Measurements from ENCODE around the gene SYF2. TPM values are rescaled to one million over a fixed set of nuclear protein-coding genes. Genes with fewer than 3 reads are reported as not detected.
"Not testable (repeated sequence)": the region's sequence is repeated elsewhere in the genome, so short reads cannot be mapped to it uniquely, and the experiment has no call there.

Gene SYF2
- total RNA-seq, 1 donor from 2014 or later, result 26.5 TPM

DNA sequence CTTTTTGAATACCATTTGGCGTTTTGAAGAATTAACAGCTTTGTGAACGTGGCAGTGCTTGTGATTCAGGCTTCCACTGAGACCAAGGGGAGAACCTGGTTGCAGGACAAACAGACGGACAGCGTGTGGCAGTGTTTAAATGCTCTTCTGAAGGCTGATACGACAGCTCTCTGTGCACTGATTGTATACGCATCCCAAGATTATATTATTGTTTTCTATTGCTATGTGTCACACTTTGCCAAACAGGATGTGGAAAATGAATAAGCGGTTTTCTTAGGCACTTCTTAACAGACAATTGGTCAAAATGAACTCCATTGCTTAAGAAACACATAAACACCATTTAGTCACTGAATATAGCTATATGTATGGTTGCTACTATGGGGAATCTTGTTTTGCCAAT is 27.5 kb upstream of the SYF2 start:
- not testable (repeated sequence) for H3K4me1 Mint-ChIP-seq; H3K9me3 Mint-ChIP-seq; H3K27ac Mint-ChIP-seq (ENCODE audit: unreplicated experiment); DNase-seq (ENCODE audit: low read depth, low spot score); H3K36me3 Mint-ChIP-seq (ENCODE audit: low read depth); H3K27me3 Mint-ChIP-seq (ENCODE audit: low read depth); H3K4me3 Mint-ChIP-seq

DNA sequence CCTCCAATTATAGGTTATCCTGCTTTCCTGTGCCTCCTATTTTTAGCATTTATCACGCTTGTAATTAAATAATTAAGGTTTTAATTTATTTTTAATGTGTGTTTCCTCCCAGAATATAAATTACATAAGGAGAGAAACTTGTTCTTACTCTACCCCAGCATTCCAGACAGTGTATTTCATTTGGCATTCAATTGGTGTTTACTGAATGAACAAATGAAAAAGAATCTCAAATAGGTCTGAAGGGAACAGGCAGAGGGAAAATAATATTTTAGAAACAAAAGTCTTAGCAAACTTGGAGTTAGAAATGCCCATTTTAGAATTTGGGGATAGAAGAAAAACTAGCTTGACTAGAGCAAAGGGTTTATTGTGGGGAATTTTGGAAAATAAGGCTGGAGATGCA is 24.9 kb upstream of the SYF2 start:
- no peak overlapping the region for H3K4me3 Mint-ChIP-seq
- no peak for DNase-seq (ENCODE audit: low read depth, low spot score)
- no peaks in the 10 kb centered on the region for H3K9me3 Mint-ChIP-seq
- H3K27ac Mint-ChIP-seq (ENCODE audit: unreplicated experiment), result no peak overlapping the region
- no peaks in the 10 kb centered on the region for H3K36me3 Mint-ChIP-seq (ENCODE audit: low read depth)
- no peaks in the 10 kb centered on the region for H3K27me3 Mint-ChIP-seq (ENCODE audit: low read depth)
- no peaks in the 10 kb centered on the region for H3K4me1 Mint-ChIP-seq
- TF ChIP-seq, protein P1, sequence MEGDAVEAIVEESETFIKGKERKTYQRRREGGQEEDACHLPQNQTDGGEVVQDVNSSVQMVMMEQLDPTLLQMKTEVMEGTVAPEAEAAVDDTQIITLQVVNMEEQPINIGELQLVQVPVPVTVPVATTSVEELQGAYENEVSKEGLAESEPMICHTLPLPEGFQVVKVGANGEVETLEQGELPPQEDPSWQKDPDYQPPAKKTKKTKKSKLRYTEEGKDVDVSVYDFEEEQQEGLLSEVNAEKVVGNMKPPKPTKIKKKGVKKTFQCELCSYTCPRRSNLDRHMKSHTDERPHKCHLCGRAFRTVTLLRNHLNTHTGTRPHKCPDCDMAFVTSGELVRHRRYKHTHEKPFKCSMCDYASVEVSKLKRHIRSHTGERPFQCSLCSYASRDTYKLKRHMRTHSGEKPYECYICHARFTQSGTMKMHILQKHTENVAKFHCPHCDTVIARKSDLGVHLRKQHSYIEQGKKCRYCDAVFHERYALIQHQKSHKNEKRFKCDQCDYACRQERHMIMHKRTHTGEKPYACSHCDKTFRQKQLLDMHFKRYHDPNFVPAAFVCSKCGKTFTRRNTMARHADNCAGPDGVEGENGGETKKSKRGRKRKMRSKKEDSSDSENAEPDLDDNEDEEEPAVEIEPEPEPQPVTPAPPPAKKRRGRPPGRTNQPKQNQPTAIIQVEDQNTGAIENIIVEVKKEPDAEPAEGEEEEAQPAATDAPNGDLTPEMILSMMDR (conservative IDR thresholded peaks at IDR 0.05), result no peak

DNA sequence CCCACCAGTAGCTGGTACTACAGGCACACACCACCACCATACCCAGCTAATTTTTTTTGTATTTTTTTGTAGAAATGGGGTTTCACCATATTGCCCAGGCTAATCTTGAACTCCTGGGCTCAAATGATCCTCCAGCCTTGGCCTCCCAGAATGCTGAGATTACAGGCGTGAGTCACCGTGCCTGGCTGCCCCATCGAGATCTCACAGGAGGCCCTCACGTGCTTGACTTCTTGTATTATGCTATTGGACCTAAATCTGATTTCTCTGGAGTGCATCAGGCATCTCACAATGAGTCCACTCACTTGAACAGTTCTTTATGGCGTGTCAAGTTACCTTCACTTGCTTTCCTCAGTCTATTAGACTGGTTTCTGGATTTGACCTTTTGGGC is 24.3 kb upstream of the SYF2 start:
- H3K27ac Mint-ChIP-seq (ENCODE audit: unreplicated experiment), result no peak overlapping the region
- no peaks in the 10 kb centered on the region for H3K36me3 Mint-ChIP-seq (ENCODE audit: low read depth)
- H3K4me1 Mint-ChIP-seq, result no peaks in the 10 kb centered on the region
- DNase-seq (ENCODE audit: low read depth, low spot score), result no peak
- TF ChIP-seq, protein P1 (conservative IDR thresholded peaks at IDR 0.05), result no peak
- H3K27me3 Mint-ChIP-seq (ENCODE audit: low read depth), result no peaks in the 10 kb centered on the region
- H3K9me3 Mint-ChIP-seq, result no peaks in the 10 kb centered on the region
- H3K4me3 Mint-ChIP-seq, result no peak overlapping the region

DNA sequence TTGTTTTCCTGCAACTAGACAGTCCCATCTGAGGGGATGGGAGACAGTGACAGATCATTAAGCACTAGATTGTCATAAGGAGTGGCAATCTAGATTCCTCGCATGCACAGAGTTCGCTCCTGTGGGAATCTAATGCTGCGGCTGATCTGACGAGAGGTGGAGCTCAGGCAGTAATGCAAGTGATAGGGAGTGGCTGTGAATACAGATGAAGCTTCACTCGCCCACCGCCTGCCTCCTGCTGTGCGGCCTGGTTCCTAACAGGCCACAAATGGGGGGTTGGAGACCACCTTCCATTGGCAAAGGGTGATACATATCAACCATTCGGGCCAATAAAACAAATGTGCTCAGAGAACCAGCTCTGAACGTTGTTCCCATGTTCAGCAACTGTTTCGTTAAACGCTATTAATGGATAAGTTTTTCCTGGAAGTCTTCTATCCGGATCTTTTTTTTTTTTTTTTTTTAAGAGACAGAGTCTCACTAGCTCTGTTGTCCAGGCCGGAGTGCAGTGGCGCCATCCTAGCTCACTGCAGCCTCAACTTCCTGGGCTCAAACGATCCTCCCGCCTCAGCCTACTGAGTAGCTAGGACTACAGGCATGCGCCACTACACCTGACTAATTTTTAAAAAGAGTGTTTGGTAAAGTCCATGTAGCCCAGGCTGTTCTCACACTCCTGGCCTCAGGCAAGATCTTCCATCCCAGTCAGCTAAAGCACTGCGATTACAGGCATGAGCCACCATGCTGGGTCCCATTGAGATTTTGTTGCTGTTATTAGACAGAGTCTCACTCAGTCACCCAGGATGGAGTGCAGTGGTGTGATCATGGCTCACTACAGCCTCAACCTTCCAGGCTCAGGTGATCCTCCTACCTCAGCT is 23.6 kb upstream of the SYF2 start:
- Mint-ChIP-seq H3K4me3 (no peak overlapping the region), H3K36me3 (ENCODE audit: low read depth) (no peaks in the 10 kb centered on the region), H3K9me3 (no peaks in the 10 kb centered on the region), H3K4me1 (no peaks in the 10 kb centered on the region), H3K27ac (ENCODE audit: unreplicated experiment) (no peak overlapping the region), H3K27me3 (ENCODE audit: low read depth) (no peaks in the 10 kb centered on the region)
- no peak for DNase-seq (ENCODE audit: low read depth, low spot score)
- TF ChIP-seq, protein P1 (conservative IDR thresholded peaks at IDR 0.05), result no peak

DNA sequence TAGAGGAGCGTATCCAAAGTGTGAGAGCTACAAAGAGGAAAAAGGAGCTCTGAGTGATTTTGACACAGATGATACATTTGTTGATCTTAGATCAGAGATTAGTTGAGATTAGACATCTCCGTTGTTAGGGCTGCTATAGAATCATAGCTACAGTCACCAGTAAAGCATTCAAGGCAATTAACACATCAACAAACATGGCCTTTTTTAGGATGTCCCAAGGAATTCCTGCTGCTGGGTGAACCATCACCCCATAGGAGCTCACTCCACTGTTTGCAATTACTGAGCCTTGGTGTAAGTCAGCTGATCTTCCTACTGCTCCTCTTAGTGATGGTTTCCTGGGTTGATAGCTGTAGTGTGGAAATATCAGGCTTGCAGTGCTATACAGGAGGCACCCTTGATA is 21.6 kb upstream of the SYF2 start:
- Mint-ChIP-seq H3K27ac (ENCODE audit: unreplicated experiment) (no peak overlapping the region), H3K27me3 (ENCODE audit: low read depth) (no peaks in the 10 kb centered on the region)

More for the DNA sequence above, 21.6 kb upstream of the SYF2 start:
- Mint-ChIP-seq H3K36me3 (ENCODE audit: low read depth) (no peaks in the 10 kb centered on the region), H3K4me1 (no peaks in the 10 kb centered on the region), H3K9me3 (no peaks in the 10 kb centered on the region), H3K4me3 (no peak overlapping the region)
- DNase-seq (ENCODE audit: low read depth, low spot score), result no peak
- TF ChIP-seq, protein P1 (conservative IDR thresholded peaks at IDR 0.05), result no peak

Measured in neural crest cell (in vitro differentiated cells).